HepG2 (cell line): Measurements from ENCODE around the gene NUDT1.

ENCODE experiments used
- BRCA1 ChIP-seq: sonication (generic); formaldehyde crosslinking; IDR thresholded peaks from 2 replicates; pipeline ENCODE4 v1.4.0; 2020; ENCODE audit warnings: missing genetic modification reagents
- CHD2 ChIP-seq: IDR thresholded peaks from 2 replicates; pipeline ENCODE4 v1.6.1; 2011; ENCODE audit warnings: low read depth, low read length, improper control_type of control experiment
- JUN ChIP-seq: sonication (generic); formaldehyde crosslinking; IDR thresholded peaks from 2 replicates; pipeline ENCODE4 v1.4.0; 2020; ENCODE audit warnings: mild to moderate bottlenecking, missing genetic modification reagents
- NFYB ChIP-seq: sonication (generic); formaldehyde crosslinking; IDR thresholded peaks from 2 replicates; pipeline ENCODE4 v1.4.0; 2020; ENCODE audit warnings: missing genetic modification reagents
- ZNF530 ChIP-seq: sonication (generic); formaldehyde crosslinking; IDR thresholded peaks from 2 replicates; pipeline ENCODE4 v1.5.0; 2020; ENCODE audit warnings: low read depth, mild to moderate bottlenecking, missing genetic modification reagents
- ZNF549 ChIP-seq: sonication (generic); formaldehyde crosslinking; IDR thresholded peaks from 2 replicates; pipeline ENCODE4 v1.5.0; 2020; ENCODE audit warnings: missing genetic modification reagents
- ZSCAN21 ChIP-seq: sonication (generic); formaldehyde crosslinking; IDR thresholded peaks from 2 replicates; pipeline ENCODE4 v1.8.0; 2022; ENCODE audit warnings: mild to moderate bottlenecking, missing genetic modification reagents, moderate library complexity, borderline replicate concordance
- TF ChIP-seq, protein P1 (sequence below): sonication (generic); formaldehyde crosslinking; IDR thresholded peaks from 2 replicates; pipeline ENCODE4 v1.8.1; 2023; ENCODE audit warnings: missing genetic modification reagents, inconsistent platforms, borderline replicate concordance
- TF ChIP-seq, protein P2 (sequence below): sonication (generic); formaldehyde crosslinking; IDR thresholded peaks from 2 replicates; pipeline ENCODE4 v1.4.0; 2020; ENCODE audit warnings: missing genetic modification reagents, borderline replicate concordance
- TF ChIP-seq, protein P3 (sequence below): sonication (generic); formaldehyde crosslinking; IDR thresholded peaks from 2 replicates; pipeline ENCODE4 v1.9.0; 2021; ENCODE audit warnings: missing genetic modification reagents, borderline replicate concordance

DNA sequence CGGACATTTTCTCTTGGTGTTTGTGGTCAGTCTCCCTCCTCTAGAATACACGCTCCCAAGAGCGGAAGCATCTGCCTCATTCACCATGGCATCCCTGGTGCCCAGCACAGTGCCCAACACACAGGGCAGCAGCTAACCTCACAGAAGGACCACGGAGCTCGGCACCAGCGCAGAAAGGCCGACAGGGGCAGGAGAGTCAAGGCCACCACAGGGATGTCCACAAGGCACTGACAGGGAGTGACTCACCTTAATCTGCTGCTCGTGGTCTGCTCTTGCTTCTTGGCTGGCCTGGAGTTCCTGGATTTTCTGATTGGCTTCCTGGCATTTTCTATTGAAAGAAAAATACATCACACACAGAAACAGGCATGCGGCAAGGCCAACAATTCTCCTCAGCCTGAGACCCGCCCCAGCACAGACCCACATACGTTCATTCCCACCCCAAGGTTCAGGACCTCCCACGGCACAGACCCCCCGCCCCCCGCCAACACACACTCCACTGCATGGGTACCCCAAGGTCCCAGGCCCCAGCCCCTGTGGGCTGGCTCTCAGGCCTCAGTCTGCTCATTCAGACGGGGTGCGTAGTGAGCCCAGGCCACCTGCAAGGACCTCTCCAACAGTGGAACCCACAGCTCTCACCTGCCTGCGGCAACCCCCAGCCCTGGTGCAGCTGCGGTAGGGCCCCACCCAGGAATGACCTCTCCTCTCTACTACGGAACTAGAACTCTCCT lies 24.1 kb upstream of the NUDT1 start:
- TF ChIP-seq CHD2 (no peak), NFYB (no peak), ZNF549 (CRISPR knock-in tag) (no peak), JUN (no peak), BRCA1 (CRISPR knock-in tag) (no peak), ZNF530 (no peak), ZSCAN21 (CRISPR knock-in tag) (no peak)
- TF ChIP-seq, protein P1, sequence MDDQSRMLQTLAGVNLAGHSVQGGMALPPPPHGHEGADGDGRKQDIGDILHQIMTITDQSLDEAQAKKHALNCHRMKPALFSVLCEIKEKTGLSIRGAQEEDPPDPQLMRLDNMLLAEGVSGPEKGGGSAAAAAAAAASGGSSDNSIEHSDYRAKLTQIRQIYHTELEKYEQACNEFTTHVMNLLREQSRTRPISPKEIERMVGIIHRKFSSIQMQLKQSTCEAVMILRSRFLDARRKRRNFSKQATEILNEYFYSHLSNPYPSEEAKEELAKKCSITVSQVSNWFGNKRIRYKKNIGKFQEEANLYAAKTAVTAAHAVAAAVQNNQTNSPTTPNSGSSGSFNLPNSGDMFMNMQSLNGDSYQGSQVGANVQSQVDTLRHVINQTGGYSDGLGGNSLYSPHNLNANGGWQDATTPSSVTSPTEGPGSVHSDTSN (CRISPR knock-in tag): no peak
- TF ChIP-seq, protein P2, sequence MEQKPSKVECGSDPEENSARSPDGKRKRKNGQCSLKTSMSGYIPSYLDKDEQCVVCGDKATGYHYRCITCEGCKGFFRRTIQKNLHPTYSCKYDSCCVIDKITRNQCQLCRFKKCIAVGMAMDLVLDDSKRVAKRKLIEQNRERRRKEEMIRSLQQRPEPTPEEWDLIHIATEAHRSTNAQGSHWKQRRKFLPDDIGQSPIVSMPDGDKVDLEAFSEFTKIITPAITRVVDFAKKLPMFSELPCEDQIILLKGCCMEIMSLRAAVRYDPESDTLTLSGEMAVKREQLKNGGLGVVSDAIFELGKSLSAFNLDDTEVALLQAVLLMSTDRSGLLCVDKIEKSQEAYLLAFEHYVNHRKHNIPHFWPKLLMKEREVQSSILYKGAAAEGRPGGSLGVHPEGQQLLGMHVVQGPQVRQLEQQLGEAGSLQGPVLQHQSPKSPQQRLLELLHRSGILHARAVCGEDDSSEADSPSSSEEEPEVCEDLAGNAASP: no peak
- TF ChIP-seq, protein P3, sequence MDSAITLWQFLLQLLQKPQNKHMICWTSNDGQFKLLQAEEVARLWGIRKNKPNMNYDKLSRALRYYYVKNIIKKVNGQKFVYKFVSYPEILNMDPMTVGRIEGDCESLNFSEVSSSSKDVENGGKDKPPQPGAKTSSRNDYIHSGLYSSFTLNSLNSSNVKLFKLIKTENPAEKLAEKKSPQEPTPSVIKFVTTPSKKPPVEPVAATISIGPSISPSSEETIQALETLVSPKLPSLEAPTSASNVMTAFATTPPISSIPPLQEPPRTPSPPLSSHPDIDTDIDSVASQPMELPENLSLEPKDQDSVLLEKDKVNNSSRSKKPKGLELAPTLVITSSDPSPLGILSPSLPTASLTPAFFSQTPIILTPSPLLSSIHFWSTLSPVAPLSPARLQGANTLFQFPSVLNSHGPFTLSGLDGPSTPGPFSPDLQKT: no peak
